Esophagus muscularis mucosa (tissue), 4 donors: ENCODE measurements around the gene GAPDH. TPM values are rescaled to one million over a fixed set of nuclear protein-coding genes. Genes with fewer than 3 reads are reported as not detected.

Source experiments
- DNase-seq: peaks from one replicate; pipeline ENCODE4 v3.0.0-alpha.2; 2017; ENCODE audit errors: extremely low spot score
- H3K27ac ChIP-seq, 4 donors: fragments of 200-600 bp; sonication (generic); replicated peaks in 1 of 4; 1 replicate in 3 of 4; 2 replicates in 1 of 4; pipeline ENCODE4 v1.5.1; 2016 to 2019; ENCODE audit warnings: mild to moderate bottlenecking in 1 of 4
- H3K27me3 ChIP-seq, 4 donors: fragments of 200-600 bp; sonication (generic); one replicate each; pipeline versions ENCODE4 v1.5.1 to v1.6.0; 2016 to 2019
- H3K36me3 ChIP-seq, 4 donors: fragments of 200-600 bp; sonication (generic); one replicate each; pipeline ENCODE4 v1.5.1; 2016 to 2019
- H3K4me1 ChIP-seq, 4 donors: fragments of 200-600 bp; sonication (generic); one replicate each; pipeline ENCODE4 v1.5.1; 2016 to 2019
- H3K4me3 ChIP-seq, 4 donors: fragments of 200-600 bp; sonication (generic); 1 replicate in 2 of 4; 2 replicates in 2 of 4; pipeline ENCODE4 v1.5.1; 2016 to 2019; ENCODE audit warnings: mild to moderate bottlenecking in 4 of 4, moderate library complexity in 1 of 4
- H3K9me3 ChIP-seq, 4 donors: fragments of 200-600 bp; sonication (generic); 1 replicate in 3 of 4; 2 replicates in 1 of 4; pipeline ENCODE4 v1.5.1; 2016 to 2019
- EP300 ChIP-seq: sonication (generic); formaldehyde crosslinking; IDR thresholded peaks from one replicate; pipeline ENCODE4 v1.6.1; 2017; ENCODE audit warnings: antibody characterized with exemption
- POLR2A ChIP-seq: fragments of 450-650 bp; IDR thresholded peaks from one replicate; pipeline ENCODE4 v1.6.1; 2017; ENCODE audit warnings: antibody characterized with exemption, moderate library complexity, mild to moderate bottlenecking, low read depth
- POLR2AphosphoS5 ChIP-seq, 2 donors: sonication (generic); formaldehyde crosslinking; IDR thresholded peaks; one replicate each; pipeline ENCODE4 v1.6.1; 2017; ENCODE audit warnings: antibody characterized with exemption in 2 of 2
- WGBS: methylation state at CpG from one replicate; pipeline ENCODE4 v1.1.5; 2018; 5-methylcytosine and 5-hydroxymethylcytosine counted together
- intact Hi-C: fragments of 100-400 bp; cut with DNase I; formaldehyde crosslinking; loops from one replicate; pipeline ENCODE4 v1.15.1; 2023
- total RNA-seq, 4 donors: library from RNA; depleted of rRNA; stranded (reverse); fragments of >200 nt; gene quantifications; one replicate each; pipeline versions ENCODE4 v1.1.0 to v1.2.1, GENCODE V29; 2016
- TF ChIP-seq, protein P1 (sequence below), 3 experiments: fragments of 200-600 bp in 2 of 3; fragments of 450-650 bp in 1 of 3; sonication (generic) in 2 of 3; IDR thresholded peaks; one replicate each; pipeline ENCODE4 v1.5.1; 2017 to 2019; ENCODE audit warnings: antibody characterized with exemption in 3 of 3, mild to moderate bottlenecking in 2 of 3, moderate library complexity in 1 of 3

The GAPDH gene
- total RNA-seq, 4 donors from 2014 or later, result 2,279 to 3,578 (median 2,742) TPM

DNA sequence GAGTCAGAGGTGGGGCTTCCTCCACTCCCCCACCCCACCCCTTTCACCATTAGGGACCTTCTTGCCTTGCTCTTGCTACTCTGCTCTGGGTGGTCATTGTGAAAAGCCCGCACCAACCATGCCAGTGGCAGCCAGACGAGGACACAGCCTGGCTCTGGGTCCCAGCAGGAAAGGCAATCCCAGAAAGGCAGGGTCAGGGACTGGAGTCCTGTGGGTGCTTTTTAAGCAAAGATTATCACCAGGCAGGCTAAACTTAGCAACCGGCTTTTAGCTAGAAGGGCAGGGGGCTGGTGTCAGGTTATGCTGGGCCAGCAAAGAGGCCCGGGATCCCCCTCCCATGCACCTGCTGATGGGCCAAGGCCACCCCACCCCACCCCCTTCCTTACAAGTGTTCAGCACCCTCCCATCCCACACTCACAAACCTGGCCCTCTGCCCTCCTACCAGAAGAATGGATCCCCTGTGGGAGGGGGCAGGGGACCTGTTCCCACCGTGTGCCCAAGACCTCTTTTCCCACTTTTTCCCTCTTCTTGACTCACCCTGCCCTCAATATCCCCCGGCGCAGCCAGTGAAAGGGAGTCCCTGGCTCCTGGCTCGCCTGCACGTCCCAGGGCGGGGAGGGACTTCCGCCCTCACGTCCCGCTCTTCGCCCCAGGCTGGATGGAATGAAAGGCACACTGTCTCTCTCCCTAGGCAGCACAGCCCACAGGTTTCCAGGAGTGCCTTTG is 1.2 kb upstream of the GAPDH start:
- Histone ChIP-seq H3K27me3 (no peaks in the 10 kb centered on the region), H3K9me3 (no peaks in the 10 kb centered on the region), H3K4me3 (peak overlapping the region; percentile 76 to 98 (median 80)), H3K4me1 (peaks cover 42 to 56% (median 54%) of the 10 kb centered on the region in 4 donors), H3K36me3 (peaks cover 46 to 58% (median 54%) of the 10 kb centered on the region in 4 donors), H3K27ac (peak overlapping the region; percentile 93 to 99 (median 94))
- under 1% methylated on average over 12 of the region's 14 CpGs for WGBS
- intact Hi-C loops, result loop anchor here (2.0 to 5.0 kb wide), 3 partner anchors 38 to 201 kb away; partner anchors contain the start of genes NCAPD2 and VAMP1
- TF ChIP-seq POLR2AphosphoS5 (IDR thresholded peaks at IDR 0.05) (peak; percentile 54 to 72), POLR2A (no peak)
- peak; percentile 94 for DNase-seq

DNA sequence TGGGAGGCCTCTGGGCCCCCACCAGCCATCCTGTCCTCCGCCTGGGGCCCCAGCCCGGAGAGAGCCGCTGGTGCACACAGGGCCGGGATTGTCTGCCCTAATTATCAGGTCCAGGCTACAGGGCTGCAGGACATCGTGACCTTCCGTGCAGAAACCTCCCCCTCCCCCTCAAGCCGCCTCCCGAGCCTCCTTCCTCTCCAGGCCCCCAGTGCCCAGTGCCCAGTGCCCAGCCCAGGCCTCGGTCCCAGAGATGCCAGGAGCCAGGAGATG is 729 bp upstream of the GAPDH start:
- H3K4me1 ChIP-seq, result peaks cover 47 to 61% (median 59%) of the 10 kb centered on the region in 4 donors
- H3K27ac ChIP-seq, result peak overlapping the region; percentile 93 to 99 (median 94)
- no peaks in the 10 kb centered on the region for H3K9me3 ChIP-seq
- no peaks in the 10 kb centered on the region for H3K27me3 ChIP-seq
- peak; percentile 95 for DNase-seq
- H3K36me3 ChIP-seq, result peaks cover 46 to 58% (median 54%) of the 10 kb centered on the region in 4 donors
- TF ChIP-seq EP300, result no peak
- no peak for TF ChIP-seq POLR2A
- TF ChIP-seq, protein P1, sequence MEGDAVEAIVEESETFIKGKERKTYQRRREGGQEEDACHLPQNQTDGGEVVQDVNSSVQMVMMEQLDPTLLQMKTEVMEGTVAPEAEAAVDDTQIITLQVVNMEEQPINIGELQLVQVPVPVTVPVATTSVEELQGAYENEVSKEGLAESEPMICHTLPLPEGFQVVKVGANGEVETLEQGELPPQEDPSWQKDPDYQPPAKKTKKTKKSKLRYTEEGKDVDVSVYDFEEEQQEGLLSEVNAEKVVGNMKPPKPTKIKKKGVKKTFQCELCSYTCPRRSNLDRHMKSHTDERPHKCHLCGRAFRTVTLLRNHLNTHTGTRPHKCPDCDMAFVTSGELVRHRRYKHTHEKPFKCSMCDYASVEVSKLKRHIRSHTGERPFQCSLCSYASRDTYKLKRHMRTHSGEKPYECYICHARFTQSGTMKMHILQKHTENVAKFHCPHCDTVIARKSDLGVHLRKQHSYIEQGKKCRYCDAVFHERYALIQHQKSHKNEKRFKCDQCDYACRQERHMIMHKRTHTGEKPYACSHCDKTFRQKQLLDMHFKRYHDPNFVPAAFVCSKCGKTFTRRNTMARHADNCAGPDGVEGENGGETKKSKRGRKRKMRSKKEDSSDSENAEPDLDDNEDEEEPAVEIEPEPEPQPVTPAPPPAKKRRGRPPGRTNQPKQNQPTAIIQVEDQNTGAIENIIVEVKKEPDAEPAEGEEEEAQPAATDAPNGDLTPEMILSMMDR (IDR thresholded peaks at IDR 0.05), result no peak
- no peak for TF ChIP-seq POLR2AphosphoS5 (IDR thresholded peaks at IDR 0.05)
- WGBS, result 0% methylated on average over 7 of the region's 9 CpGs
- intact Hi-C loops, result loop anchor here (2.0 to 5.0 kb wide), 3 partner anchors 39 to 201 kb away; partner anchors contain the start of genes NCAPD2 and VAMP1
- H3K4me3 ChIP-seq, result peak overlapping the region; percentile 76 to 98 (median 80)

DNA sequence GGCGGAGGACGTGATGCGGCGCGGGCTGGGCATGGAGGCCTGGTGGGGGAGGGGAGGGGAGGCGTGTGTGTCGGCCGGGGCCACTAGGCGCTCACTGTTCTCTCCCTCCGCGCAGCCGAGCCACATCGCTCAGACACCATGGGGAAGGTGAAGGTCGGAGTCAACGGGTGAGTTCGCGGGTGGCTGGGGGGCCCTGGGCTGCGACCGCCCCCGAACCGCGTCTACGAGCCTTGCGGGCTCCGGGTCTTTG is 303 bp downstream of the GAPDH start:
- Histone ChIP-seq H3K27me3 (no peaks in the 10 kb centered on the region), H3K36me3 (peaks cover 38 to 58% (median 51%) of the 10 kb centered on the region in 4 donors), H3K9me3 (no peaks in the 10 kb centered on the region), H3K27ac (peak overlapping the region; percentile 93 to 99 (median 94)), H3K4me3 (peak overlapping the region; percentile 76 to 98 (median 80)), H3K4me1 (peaks cover 47 to 66% (median 63%) of the 10 kb centered on the region in 4 donors)
- WGBS, result no CpG with 5 or more reads among the region's 25 CpGs
- intact Hi-C loops, result loop anchor here (5.0 kb wide), 1 partner anchor 202 kb away; no protein-coding TSS in a partner anchor
- no peak for DNase-seq
- no peak for TF ChIP-seq EP300
- TF ChIP-seq POLR2AphosphoS5 (IDR thresholded peaks at IDR 0.05), result no peak
- TF ChIP-seq POLR2A, result no peak
- TF ChIP-seq, protein P1 (IDR thresholded peaks at IDR 0.05), result no peak

DNA sequence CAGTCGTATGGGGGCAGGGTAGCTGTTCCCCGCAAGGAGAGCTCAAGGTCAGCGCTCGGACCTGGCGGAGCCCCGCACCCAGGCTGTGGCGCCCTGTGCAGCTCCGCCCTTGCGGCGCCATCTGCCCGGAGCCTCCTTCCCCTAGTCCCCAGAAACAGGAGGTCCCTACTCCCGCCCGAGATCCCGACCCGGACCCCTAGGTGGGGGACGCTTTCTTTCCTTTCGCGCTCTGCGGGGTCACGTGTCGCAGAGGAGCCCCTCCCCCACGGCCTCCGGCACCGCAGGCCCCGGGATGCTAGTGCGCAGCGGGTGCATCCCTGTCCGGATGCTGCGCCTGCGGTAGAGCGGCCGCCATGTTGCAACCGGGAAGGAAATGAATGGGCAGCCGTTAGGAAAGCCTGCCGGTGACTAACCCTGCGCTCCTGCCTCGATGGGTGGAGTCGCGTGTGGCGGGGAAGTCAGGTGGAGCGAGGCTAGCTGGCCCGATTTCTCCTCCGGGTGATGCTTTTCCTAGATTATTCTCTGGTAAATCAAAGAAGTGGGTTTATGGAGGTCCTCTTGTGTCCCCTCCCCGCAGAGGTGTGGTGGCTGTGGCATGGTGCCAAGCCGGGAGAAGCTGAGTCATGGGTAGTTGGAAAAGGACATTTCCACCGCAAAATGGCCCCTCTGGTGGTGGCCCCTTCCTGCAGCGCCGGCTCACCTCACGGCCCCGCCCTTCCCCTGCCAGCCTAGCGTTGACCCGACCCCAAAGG is 804 bp downstream of the GAPDH start:
- TF ChIP-seq, protein P1 (IDR thresholded peaks at IDR 0.05), result no peak
- TF ChIP-seq POLR2A (peak; percentile 44), POLR2AphosphoS5 (IDR thresholded peaks at IDR 0.05) (peak; percentile 83 to 85), EP300 (no peak)
- Histone ChIP-seq H3K27ac (peak overlapping the region; percentile 93 to 99 (median 94)), H3K4me1 (peaks cover 52 to 71% (median 68%) of the 10 kb centered on the region in 4 donors), H3K36me3 (peaks cover 33 to 58% (median 46%) of the 10 kb centered on the region in 4 donors), H3K9me3 (no peaks in the 10 kb centered on the region), H3K4me3 (peak overlapping the region; percentile 76 to 98 (median 80)), H3K27me3 (no peaks in the 10 kb centered on the region)
- intact Hi-C loops, result loop anchor here (5.0 kb wide), 2 partner anchors 113 to 203 kb away; no protein-coding TSS in a partner anchor
- 2% methylated on average over 8 of the region's 52 CpGs for WGBS
- peak; percentile 94 for DNase-seq

DNA sequence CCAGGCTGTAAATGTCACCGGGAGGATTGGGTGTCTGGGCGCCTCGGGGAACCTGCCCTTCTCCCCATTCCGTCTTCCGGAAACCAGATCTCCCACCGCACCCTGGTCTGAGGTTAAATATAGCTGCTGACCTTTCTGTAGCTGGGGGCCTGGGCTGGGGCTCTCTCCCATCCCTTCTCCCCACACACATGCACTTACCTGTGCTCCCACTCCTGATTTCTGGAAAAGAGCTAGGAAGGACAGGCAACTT is 1.3 kb downstream of the GAPDH start:
- WGBS, result 0% methylated on average over 6 of the region's 6 CpGs
- no peaks in the 10 kb centered on the region for H3K9me3 ChIP-seq
- TF ChIP-seq EP300, result no peak
- peak; percentile 7 for TF ChIP-seq POLR2A

More for the DNA sequence above, 1.3 kb downstream of the GAPDH start:
- intact Hi-C loops, result loop anchor here (5.0 kb wide), 1 partner anchor 113 kb away; no protein-coding TSS in a partner anchor
- Histone ChIP-seq H3K36me3 (peaks cover 28 to 54% (median 41%) of the 10 kb centered on the region in 4 donors), H3K4me3 (peak overlapping the region; percentile 76 to 98 (median 80)), H3K27me3 (no peaks in the 10 kb centered on the region), H3K4me1 (peaks cover 57 to 76% (median 73%) of the 10 kb centered on the region in 4 donors), H3K27ac (peak overlapping the region; percentile 93 to 99 (median 94))
- no peak for DNase-seq
